Left lung (tissue), 10 donors: Measurements from ENCODE around the gene SYT14. TPM values are rescaled to one million over a fixed set of nuclear protein-coding genes. Genes with fewer than 3 reads are reported as not detected.

Source experiments
- ATAC-seq: fragments of 200-7000 bp; cut with Tn5 transposase; one replicate; pipeline ENCODE4 v1.9.1; 2020; ENCODE audit warnings: moderate library complexity
- DNase-seq, 4 donors: peaks; one replicate each; pipeline ENCODE4 v3.0.0-alpha.2; 2013 to 2020
- H3K27ac ChIP-seq, 2 donors: fragments of 200-600 bp; sonication (generic) in 1 of 2; one replicate each; pipeline versions ENCODE4 v1.5.0 to v1.8.0; 2020 to 2021
- H3K27me3 ChIP-seq, 2 donors: fragments of 200-600 bp; sonication (generic) in 1 of 2; one replicate each; pipeline versions ENCODE4 v1.5.0 to v1.8.0; 2020 to 2021
- H3K36me3 ChIP-seq, 2 donors: fragments of 200-600 bp; sonication (generic) in 1 of 2; one replicate each; pipeline versions ENCODE4 v1.5.0 to v1.8.0; 2020 to 2021
- H3K4me1 ChIP-seq, 2 donors: fragments of 200-600 bp; one replicate each; pipeline ENCODE4 v1.8.0; 2021
- H3K4me3 ChIP-seq, 2 donors: fragments of 200-600 bp; sonication (generic) in 1 of 2; one replicate each; pipeline versions ENCODE4 v1.5.0 to v1.8.0; 2020 to 2021; ENCODE audit warnings: mild to moderate bottlenecking in 1 of 2
- H3K9me3 ChIP-seq, 2 donors: fragments of 200-600 bp; sonication (generic) in 1 of 2; one replicate each; pipeline versions ENCODE4 v1.5.0 to v1.8.0; 2020 to 2021
- CTCF ChIP-seq, 2 donors: fragments of 200-600 bp; sonication (generic) in 1 of 2; IDR thresholded peaks; one replicate each; pipeline versions ENCODE4 v1.5.0 to v1.8.0; 2021; ENCODE audit warnings: antibody characterized with exemption in 2 of 2
- intact Hi-C, 2 donors: fragments of 100-400 bp; cut with DNase I; formaldehyde crosslinking; loops; one replicate each; pipeline versions ENCODE4 v1.11.2 to v1.14.2; 2022
- polyA plus RNA-seq, 6 donors: library from polyadenylated mRNA; unstranded; fragments of 120-200 nt; gene quantifications; one replicate each; pipeline ENCODE4 v1.2.1, GENCODE V29; 2013; ENCODE audit not compliant: insufficient read length in 6 of 6
- total RNA-seq, 2 donors: library from RNA; stranded (reverse); fragmentation: NEBNext Ultra II Directional; extraction: Animal tissue kit (Norgen Biotek cat#: 25700); gene quantifications; one replicate each; pipeline ENCODE4 v1.2.1, GENCODE V29; 2021
- donor health status: DM: no; HTN: yes; CAD: no.
- donor health status: DM: no; HTN: no; CAD: no.

Gene SYT14
- total and polyA plus RNA-seq, 8 donors = 0.16 to 1.1 (median 0.34) TPM; not detected in 1

- H3K9me3 ChIP-seq = no peaks in the 10 kb centered on the region
- no peaks in the 10 kb centered on the region for H3K4me1 ChIP-seq
- ATAC-seq (no peak), DNase-seq (no peak)
- no peak for TF ChIP-seq CTCF (IDR thresholded peaks at IDR 0.05)
- intact Hi-C loops = no loop called here
- H3K27me3 ChIP-seq = no peaks in the 10 kb centered on the region
- no peak overlapping the region for H3K27ac ChIP-seq
- no peak overlapping the region for H3K4me3 ChIP-seq
- H3K36me3 ChIP-seq = no peaks in the 10 kb centered on the region
Measured at GRCh38 chr1:210125143-210125542, 187.1 kb downstream of the SYT14 start.

GRCh38 chr1:210129092-210129491 lies 191.1 kb downstream of the SYT14 start:
- intact Hi-C loops = no loop called here
- TF ChIP-seq CTCF (IDR thresholded peaks at IDR 0.05) = no peak
- Histone ChIP-seq H3K36me3 (no peaks in the 10 kb centered on the region), H3K27ac (no peak overlapping the region), H3K9me3 (no peaks in the 10 kb centered on the region), H3K27me3 (no peaks in the 10 kb centered on the region), H3K4me3 (no peak overlapping the region), H3K4me1 (no peaks in the 10 kb centered on the region)
- ATAC-seq (no peak), DNase-seq (no peak)

- Histone ChIP-seq H3K27ac (no peak overlapping the region), H3K9me3 (no peaks in the 10 kb centered on the region), H3K27me3 (no peaks in the 10 kb centered on the region), H3K4me1 (no peaks in the 10 kb centered on the region), H3K4me3 (no peak overlapping the region), H3K36me3 (no peaks in the 10 kb centered on the region)
- DNase-seq = no peak
- ATAC-seq = no peak
- intact Hi-C loops = no loop called here
- TF ChIP-seq CTCF (IDR thresholded peaks at IDR 0.05) = no peak
Measured at GRCh38 chr1:210129759-210130158, 191.7 kb downstream of the SYT14 start.

GRCh38 chr1:210132582-210132981 lies 194.6 kb downstream of the SYT14 start:
- TF ChIP-seq CTCF (IDR thresholded peaks at IDR 0.05) = no peak
- intact Hi-C loops = no loop called here
- peak; percentile 53 for ATAC-seq
- no peaks in the 10 kb centered on the region for H3K9me3 ChIP-seq
- no peaks in the 10 kb centered on the region for H3K4me1 ChIP-seq
- no peak overlapping the region for H3K27ac ChIP-seq
- H3K36me3 ChIP-seq = no peaks in the 10 kb centered on the region
- H3K27me3 ChIP-seq = no peaks in the 10 kb centered on the region
- peak in 2 of 4 donors; percentile 7 to 29 for DNase-seq
- no peak overlapping the region for H3K4me3 ChIP-seq

- no peak overlapping the region for H3K27ac ChIP-seq
Measured at GRCh38 chr1:210143465-210144062, 205.5 kb downstream of the SYT14 start.

More at GRCh38 chr1:210143465-210144062, 205.5 kb downstream of the SYT14 start:
- no peaks in the 10 kb centered on the region for H3K9me3 ChIP-seq
- no peaks in the 10 kb centered on the region for H3K4me1 ChIP-seq
- H3K4me3 ChIP-seq = no peak overlapping the region
- intact Hi-C loops = loop anchor here in 1 of 2 donors (5.0 kb wide), 1 partner anchor 169 kb away; no protein-coding TSS in a partner anchor
- DNase-seq (peak; percentile 35 to 67 (median 56)), ATAC-seq (peak; percentile 77)
- no peaks in the 10 kb centered on the region for H3K36me3 ChIP-seq
- TF ChIP-seq CTCF (IDR thresholded peaks at IDR 0.05) = peak; percentile 33 to 59
- H3K27me3 ChIP-seq = no peaks in the 10 kb centered on the region
